Stimulated activated CD8-positive, alpha-beta memory T cell treated with anti-CD3 and anti-CD28 coated beads, Interleukin-2, amount 100 ng/mL, for 48 hours (primary cell): ENCODE data around the gene BMAL2.

Experiments used
- DNase-seq, 2 donors: peaks; one replicate each; pipeline ENCODE4 v3.0.0-alpha.2; 2020; ENCODE audit warnings: low read depth in 2 of 2

BMAL2 gene

DNA sequence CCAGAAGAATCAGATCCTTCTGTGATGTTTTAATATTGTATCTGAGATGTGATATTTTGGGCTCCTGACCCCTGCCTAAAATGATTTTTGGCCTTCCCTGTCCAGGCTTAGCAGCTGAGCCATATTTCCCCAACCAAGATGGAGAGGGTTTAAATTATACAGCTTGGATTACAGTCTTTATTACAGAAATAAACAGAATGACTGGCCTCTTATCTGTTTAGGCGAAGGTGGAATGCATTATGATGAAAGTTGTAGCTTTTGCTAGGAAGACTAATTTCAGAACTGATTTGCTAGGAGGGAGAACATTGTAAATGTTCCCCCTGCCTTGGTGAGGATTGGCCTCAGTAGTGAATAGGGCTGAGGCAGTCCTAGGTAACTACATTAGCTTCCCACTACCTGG, 23.3 kb downstream of the BMAL2 start:
- DNase-seq: no peak

DNA sequence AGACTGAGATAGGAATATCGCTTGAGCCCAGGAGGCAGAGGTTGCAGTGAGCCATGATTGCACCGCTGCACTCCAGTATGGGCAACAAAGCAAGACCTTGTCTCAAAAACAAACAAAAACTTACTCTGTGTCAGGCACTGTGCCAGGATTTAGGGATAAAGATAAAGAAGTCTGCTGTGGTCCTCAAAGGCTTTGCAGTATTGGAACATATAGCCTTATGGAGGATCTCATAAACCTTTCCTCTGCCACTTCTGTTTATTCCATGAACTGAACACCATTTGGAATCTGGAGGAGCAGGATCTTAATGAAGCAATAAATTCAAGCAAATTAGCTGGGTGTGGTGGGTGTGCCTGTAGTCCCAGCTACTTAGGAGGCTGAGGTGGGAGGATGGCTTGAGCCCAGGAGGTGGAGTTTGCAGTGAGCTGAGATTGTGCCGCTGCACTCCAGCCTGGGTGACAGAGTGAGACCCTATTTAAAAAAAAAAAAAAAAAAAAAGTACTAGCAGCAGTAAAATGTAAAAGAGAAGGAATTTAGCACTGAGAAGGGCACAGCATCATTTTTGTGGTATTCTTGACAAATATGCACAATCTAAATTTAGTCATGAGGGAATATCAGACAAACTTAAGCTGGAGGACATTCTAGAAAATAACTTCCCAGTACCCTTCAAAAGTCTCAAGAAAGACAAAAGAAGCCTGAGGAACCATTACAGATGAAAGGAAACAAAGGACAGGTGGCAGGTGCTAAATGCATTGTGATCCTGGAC, 27.1 kb downstream of the BMAL2 start:
- DNase-seq: no peak

DNA sequence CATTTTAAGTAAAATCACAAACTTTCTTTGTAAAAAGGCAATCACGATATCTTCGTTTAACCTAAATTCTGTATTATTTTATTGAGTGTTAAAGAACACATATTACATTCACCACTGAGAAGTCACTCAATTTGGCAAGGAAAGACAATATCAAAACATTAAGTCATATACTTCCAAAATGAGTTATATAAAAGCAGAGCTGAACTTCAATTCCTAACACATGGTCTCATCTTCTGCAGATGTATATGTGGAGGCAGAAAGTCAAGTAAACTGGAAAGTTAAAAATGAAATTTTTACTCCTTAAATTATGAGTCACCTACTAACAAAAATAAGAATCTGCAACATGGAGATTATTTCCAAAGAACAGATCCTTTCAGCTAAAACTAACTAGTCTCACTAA, 28.7 kb downstream of the BMAL2 start:
- DNase-seq: no peak

DNA sequence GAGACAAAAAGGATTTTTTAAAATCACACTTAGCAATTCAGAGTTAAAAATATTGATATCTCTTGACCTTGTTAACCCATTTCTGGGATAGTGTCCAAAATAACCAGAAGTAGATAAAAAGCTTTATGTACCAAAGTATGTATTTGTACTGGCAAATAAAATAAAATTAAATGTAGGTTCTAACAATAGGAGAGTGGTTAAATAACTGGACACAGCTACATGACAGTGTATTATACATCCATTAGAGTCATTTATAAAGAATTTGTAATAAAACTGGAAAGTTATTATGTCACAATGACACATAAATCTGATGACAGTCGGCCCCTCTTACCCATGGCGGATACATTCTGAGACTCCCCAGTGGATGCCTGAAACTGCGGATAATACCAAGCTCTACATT, 34.0 kb downstream of the BMAL2 start:
- DNase-seq: no peak

DNA sequence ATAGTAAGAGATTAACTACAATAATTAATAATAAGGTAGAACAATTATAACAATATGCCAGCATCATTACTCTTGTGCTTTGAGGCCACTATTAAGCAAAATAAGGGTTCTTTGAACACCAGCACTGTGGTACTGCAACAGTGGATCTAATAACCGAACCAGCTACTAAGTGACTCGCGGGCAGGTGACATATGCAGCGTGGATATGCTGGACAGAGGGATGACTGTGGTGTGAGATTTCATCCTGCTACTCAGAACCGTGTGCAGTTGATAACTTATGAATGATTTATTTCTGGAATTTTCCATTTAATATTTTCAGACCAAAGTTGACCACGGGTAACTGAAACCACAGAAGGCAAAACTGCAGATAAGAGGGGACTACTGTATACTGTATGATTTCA, 34.4 kb downstream of the BMAL2 start:
- DNase-seq: no peak

DNA sequence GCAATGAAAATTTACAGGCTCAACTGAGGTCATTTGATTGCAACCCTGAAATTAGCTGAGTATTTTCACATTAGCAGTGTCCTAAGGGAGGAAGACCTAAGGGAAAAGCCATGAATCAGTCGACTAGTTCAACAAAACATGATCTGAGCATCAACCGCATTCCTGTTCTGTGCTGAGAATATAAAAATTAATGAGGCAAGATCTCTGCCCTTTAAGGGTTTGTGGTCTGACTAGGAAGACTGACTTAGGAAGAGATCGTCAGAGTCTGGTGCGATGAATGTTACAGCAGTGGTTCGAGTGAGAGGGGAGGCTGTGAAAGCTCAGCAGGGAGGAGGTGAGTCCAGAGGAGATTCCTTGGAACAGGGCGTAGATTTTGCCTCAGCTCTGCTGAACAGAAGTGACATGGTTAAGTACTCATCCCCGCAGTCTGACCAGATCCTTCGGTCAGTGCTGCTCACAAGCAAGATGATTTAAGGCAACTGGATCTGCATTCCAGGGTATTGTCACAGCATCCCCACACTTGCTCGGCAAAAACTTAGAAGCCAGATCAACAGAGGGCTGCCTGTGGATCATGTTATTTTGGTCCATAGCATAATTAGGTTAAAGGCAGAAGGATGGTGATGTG, 49.6 kb downstream of the BMAL2 start:
- no peak for DNase-seq
